NCI-H1417 treated with DMSO at 0.1 percent for 48 hours (cell line): ENCODE data around the gene PKNOX2.

Experiments used
- DNase-seq: peaks from one replicate; lab custom pipeline; 2025; lab: John Stamatoyannopoulos, UW

PKNOX2 gene

DNA sequence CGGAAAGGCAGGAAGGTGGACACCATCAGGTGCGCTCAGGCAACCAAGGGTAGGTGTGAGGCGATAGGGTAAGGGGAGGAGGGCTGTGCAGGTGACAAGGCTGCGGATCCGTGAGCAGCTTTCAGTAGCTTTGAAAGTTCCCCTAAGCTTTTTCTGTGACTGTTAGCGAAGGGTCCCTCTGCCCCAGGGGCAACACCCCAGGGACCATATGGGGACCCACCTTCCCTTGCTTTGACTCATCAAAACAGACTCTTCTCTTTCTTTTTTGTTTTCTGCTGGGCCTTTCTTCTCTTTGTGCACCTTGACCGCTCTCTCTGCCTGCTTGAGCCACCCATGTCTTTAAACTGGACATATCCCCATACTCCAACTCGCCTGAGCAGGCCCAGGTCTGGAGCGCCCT, 194.6 kb downstream of the PKNOX2 start:
- no peak for DNase-seq

DNA sequence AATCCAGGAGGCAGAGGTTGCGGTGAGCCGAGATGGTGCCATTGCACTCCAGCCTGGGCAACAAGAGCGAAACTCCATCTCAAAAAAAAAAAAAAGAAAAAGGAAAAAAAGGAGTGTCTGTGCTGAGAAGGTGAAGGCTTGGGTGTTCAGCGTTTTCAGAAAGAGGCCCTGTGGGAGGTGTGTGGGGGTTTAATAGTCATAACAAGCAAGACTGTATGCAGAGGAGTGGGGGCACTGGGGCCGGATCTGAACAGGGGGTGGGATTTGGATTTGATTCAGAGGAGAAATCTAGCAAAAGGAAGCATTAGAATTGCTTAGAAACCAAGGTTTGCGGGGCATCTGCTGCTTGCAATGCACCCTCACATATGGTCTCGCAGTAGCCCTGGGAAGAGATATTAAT, 195.5 kb downstream of the PKNOX2 start:
- no peak for DNase-seq

DNA sequence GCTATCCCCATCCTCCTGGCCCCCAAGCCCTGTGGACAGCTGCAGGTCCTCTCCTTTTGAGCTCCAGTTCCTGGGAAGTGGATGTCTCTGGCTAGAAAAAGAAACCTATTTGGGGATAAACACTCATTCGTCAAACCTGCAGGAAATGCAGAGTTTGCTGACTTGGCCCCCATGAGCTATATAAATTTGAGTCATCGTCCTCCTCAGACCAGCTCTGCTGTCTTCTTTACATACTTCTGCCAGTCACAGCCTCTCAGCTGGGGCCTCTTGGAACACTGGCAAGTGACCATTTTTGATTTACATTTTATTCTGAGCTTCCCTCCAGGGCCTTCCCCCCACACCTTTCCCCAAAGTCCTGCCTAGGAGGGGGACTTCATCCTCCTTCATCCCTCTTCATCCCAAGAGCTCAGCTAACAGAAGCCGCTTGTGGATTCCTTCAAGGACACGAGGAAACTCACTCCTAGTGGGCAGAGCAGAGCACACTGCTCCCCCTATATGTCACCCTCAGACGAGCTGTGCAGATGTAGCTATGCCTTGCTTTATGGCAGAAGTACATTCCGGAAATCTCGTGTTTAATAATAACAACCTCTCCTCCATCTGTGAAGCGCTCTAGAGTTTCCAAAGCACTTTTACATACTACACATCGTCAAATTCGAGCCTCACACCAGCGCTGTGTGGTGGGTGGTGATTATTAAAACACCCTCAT, 199.7 kb downstream of the PKNOX2 start:
- DNase-seq = no peak

DNA sequence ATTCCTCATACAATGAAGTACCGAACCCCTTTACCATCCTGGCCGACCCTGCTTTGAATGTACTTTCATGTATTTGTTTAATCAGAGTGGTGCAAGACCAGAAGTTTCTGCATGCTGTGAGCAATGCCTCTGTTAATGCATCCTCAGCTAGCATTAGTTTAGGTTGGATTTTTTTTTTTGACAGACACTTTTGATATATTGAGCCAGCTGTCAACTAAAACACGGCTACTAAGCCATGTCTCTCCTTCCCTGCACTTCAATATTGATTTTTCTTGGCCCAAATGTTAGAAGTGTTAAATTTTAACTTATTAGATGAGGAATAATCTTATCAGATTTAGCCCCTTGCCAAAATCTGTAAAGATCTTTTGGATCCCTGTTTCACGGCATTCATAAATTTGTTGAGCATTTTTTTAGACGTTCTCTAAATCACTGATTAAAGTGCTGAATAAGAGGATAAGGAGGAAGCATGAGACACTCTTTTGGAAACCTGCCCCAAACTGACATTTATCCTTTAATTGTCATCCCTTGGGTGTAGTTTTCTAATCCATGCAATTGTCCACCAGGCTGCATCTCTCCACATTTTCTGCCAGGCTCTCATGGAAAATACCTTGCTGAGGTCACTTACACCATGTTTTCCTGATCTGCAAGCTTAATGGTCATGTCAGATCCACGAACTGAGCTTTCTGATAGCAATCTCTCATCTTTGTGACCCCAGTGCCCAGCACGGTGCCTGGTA, 200.8 kb downstream of the PKNOX2 start:
- DNase-seq = no peak

DNA sequence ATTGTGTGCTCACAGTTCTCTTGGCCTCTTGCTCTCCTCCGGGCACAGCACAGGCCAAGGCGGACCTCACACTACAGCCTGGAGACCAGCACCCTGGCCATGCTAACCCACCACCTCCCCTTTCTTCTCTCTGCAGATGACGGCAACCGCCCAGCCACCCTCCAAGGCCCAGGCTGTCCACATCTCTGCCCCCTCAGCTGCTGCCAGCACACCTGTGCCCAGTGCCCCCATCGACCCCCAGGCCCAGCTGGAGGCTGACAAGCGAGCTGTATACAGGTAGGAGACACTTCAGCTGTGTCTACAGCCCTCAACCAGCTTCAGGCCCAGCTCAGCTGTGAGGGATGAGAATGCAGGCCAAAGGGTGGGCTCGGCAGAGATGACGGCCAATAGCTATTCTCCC, 203.2 kb downstream of the PKNOX2 start:
- no peak for DNase-seq

DNA sequence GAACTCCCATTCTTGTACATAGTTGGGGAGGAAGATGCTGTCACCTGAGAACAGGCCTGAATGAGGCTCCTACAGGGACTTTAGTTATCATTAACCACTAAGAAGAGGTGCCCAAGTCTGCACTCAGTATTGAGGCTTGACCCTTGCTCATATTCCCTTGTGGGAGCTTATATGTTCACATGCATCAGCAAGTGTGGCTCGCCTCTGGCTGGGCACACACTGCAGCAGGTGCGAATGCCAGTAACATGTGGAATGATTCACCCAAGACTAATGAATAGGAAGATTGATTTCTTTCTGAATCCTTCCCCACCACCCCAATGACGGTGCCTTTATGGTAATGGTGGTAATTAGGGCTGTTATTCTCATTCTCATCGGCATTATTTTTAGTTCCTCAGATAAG, 204.2 kb downstream of the PKNOX2 start:
- DNase-seq = no peak

DNA sequence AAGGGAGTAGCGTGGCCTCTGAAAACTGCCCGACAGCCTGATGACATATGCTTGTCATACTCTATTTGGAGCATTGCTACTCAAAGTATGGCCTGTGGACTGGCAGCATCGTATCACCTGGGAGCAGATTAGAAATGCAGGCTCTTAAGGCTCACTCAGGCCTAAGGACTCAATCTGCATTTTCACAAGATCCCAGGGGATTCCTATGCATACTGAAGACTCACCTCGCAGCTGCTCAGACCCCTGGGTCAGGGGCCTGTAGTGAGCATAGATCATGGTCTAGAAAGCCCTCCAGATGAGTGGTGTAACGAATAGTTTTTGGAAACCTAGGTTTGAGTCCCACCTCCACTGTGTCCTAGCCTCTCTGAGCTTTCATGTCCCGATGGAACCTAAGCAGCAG, 205.3 kb downstream of the PKNOX2 start:
- no peak for DNase-seq

DNA sequence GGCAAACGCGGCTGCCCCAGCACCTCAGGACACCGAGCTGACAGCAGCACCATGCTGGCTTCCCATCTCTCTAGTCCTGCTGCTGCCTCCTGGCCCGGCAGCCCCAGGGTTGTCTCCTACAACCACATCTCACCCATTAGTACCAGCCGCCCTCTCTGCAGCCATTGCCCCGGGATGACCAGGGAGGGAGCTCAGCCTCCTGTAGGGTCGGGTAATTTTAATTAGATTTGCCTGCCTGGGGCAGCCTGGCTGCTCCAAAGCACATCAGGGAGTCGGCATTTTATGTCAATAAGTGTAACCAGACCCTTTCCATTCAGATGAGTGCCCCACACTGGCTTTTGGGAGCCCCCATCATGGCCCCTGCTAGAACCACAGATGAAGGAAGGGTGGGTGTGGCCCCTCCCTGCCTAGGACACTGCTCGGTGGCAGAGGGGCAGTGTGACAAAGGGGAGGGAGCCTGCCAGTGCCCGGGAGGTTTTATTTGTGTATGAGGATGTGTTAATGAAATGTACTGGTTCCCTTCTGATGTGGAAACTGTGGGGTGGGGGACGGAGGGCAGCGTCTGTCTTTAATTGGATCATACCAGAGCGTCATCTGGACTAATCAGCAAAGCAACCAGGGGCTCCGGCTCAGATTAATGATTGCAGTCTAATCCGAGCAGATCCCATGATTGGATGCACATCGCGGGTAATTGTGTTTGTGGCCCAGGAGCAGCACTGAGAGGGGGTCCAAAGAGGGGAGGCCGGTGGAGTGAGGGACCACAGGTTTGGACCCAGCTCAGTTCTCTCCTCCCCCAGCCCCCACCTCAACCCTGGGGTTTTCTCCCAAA, 206.2 kb downstream of the PKNOX2 start:
- no peak for DNase-seq

DNA sequence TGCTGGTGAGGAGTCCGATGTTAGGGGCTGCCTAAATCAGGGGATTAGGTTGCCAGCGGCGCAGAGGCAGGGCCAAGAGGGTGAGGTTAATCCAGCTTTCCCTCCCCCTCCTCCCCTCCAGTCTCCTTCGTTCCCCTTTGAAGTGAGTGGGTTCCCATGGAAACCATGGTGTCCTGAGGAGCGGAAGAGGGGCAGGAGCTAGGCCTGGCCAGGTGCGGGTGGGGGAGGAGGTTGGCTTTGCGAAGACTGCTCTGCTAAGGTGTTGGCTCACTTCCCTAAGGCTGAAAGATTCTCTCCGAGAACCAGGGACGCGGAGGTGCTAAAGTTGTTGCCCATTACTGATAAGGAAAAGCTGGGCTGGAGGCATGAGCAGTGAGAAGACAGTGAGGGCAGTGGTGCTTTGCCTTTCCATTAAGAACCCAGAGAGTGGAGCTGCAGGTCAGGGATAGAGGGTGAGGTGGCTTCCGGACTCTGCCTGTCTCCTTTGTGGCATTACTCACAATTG, 206.9 kb downstream of the PKNOX2 start:
- DNase-seq = peak; percentile 84

DNA sequence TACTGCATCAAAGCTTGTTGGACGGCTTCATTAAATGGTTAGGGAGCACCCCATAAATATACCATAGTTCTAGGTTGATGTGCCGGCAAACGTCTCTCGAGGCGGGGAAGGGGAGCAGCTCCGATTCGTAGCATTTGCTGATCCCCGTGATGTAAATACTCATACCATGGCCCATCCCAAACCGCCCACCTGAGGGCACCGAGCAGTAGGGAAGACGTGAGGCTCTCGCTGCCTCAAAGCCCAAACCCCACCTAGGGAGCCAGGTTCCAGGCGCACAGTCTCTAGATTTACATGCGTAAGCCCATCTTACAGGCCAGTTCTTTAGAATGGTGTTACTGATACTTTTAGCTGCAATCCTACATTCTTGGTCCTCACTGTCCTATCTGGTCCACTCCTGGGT, 207.5 kb downstream of the PKNOX2 start:
- DNase-seq = no peak

DNA sequence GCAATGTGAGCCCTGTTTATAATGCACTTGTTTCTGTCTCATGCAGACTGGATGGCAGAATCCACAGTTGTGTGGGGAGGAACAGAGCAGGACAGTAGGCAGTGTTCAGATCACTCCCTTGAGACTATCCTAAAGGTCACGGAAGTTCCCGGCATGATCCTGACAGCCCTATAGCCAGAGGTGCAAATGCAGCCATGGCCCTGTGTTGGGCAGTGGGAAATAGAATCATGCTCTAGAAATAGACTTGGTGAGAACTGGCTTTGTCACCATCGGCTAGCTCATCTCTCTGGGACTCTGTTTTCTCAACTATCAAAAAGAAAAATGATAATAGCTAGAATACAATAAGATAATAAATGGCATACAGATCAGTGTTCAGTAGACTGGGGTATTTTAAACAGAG, 208.4 kb downstream of the PKNOX2 start:
- DNase-seq = no peak

DNA sequence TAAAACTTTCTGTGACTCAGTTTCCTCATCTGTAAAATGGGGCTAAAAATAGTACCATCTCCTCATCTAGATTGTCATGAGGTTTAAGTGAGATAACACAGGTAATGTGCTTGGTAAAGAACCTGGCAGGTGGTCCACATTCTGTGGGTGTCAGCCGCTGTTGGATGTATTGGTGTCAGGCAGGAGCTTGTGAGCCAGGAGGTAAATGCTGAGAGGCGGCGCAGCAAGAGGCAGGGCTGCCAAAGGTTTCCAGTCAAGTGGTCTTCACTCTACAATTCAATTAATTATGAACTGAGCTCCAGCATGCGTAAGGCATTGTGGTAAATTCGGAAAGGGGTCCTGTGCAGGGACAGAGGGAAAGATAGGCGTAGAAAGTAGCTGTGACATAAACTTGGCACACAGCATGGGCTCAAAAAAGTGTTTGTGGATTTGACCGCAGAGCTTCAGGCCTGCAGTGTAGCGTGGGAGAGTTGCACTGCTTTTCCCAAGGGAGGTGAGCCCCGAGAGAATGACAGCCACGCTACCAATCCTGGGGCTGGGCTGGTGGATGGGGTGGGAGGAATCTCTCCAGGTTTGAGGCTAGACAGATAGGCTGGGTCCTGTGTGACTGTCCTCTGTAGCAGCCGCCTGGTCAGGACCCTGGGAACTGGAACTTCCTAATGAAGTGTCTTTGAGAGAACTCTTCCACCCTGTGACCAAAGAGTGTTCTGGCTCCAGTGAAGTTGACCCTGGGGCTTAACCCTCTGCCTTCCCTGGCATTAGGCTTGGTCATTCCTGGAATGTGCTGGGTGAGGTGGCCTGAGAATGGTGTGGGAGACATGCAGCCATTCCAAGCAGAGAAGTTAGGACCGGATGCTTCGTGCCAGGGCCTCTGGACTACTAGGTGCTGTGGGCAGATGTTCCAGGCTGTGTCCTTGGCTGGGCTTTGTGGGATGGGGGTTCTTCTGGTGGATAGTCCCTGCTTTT, 209.2 kb downstream of the PKNOX2 start:
- no peak for DNase-seq

DNA sequence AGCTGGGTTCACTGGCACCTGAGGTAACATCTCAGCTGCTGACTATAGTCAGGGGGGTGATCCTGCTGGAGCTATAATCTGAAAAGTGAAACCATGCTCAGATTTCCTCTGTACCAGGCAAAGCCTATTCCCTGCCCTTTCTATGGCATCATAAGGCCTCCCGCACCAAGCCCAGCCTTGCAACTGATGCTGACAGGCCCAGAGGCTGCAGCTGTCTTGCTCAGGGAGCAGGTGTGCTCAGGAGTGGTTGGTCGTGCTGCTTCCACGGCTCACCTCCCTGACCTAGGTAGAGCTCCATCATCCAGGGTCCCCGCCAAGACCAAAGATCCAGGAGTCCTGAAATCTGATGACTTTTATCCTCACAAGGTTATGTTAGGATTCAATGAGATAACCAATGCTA, 209.8 kb downstream of the PKNOX2 start:
- no peak for DNase-seq

DNA sequence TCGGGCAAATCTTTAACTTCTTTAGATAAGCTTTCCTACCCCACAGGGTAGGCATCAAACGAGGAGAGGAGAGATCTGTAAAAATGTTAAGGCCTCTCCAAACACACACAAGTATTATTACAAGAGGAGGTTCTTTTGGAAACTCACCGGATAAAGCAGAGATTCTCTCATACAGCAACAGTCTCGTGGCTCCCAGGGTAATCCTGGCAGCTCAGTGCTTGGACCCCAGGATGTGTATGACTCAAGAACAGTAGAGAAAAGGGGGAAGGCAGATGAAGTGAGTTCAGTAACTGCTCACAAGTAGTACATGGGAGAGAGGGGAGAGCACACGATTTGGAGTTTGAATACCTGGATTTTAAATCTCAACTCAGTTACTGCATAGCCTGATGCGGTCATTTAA, 210.6 kb downstream of the PKNOX2 start:
- DNase-seq = no peak

DNA sequence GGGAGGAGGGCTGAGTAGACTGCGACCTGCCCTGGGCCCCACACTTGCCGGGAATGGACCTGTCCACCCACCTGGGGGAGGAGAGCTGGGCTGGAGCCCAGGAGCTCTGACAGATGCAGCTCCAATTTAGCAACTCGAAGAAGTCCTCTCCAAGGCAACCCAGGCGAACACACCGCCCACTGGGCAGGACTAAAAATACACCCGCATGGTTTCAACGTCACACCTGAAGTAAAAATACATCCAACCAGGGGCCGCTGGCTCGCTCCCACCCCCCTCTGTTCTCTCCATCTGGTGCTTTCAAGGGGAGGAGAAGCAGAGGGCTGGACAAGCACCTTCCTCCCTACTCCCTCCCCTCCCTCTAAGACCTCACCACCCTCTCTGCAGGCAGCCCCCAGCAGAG, 211.6 kb downstream of the PKNOX2 start:
- DNase-seq = peak; percentile 73

DNA sequence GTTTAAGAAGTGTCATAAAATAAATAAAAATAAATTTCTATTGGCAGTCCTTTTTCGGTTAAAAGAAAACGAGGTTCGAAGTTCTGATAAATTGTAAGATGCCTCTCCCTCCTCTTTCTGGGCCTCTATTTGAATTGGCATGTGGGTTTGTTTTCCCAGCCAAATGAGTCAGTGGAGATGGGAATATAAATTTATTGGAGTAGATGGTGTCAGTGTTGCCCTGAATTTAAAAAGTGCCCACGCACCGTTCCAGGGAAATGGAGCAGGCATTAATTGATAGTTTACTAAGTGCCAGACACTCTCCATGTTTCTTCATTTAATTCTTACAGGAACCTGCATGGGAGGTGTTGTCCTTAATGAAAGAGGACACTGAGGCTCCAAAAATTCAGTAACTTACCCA, 212.3 kb downstream of the PKNOX2 start:
- no peak for DNase-seq

DNA sequence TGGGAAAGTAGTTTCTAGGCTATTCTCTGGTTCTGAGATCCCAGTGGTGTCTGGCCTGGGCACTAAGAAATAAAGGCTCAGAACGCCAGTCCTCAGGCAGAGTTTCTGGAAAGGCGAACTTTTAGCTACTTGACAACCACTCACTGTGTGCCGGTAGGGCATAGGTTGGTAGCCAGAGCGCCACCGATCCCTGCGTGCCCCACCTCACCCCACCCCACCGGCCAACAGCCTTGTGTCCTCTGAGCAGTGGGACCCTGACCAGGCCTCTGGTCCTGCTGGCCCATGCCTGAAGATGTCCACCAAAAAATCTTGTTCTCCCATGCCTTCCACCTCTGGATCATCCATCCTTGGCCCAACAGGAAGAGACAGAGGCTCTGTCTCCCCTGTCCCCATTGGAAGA, 213.5 kb downstream of the PKNOX2 start:
- no peak for DNase-seq

DNA sequence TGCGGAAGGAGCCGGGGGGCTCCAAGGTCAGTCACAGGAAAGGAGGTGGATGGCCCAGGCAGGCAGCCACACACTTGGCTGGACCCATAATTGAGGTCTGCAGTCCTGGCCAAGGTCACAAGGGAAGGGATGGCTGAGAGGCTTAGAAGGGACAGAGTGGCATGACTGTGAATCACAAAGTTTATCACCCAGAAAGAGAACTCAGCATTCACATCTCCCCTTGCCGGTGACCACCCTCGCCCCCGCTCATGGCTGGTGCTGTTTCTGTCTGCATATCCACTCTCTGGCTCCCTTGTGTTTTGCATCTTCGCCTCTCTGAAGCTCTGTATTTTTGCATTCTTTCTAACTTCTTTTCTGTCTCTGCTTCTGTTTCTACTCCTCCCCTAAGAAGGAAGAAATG, 214.0 kb downstream of the PKNOX2 start:
- no peak for DNase-seq

DNA sequence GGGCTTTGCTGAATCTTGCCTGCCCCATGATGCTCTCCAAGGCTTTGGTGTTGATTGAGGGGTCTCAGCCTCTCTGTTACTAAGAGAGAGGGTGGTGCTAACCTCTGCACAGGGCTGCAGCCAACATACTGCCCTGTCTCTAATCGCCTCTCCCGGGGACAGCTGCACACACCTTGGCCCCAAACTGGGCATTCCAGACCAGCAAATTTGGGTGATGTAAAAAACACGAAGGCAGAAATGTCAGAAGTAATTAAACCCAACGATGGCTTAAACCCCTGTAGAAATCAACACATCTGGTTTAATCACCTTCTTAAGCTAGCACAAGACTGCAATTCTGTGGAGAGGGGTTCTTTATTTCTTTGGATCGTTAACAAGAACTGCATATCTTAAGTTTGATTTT, 215.0 kb downstream of the PKNOX2 start:
- DNase-seq = no peak

DNA sequence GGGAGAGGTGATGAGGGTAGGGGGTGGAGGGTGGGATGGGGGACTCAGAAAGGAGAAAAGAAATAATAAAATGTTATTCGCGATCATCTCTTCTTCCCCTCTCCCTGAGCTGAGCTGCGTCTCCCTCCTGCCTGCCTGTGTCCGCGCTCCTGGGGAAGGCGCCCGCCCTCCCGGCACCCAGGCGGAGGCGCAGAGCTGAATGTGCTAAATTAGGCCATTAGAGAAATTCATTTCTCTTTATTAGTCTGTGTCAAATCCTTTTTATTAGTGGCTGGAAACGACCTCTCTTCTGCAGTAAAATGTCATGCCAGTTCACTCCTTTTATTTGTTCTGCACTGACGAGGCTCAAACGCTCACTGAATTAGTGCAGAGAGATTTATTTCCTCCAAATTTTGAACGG, 215.4 kb downstream of the PKNOX2 start:
- no peak for DNase-seq

DNA sequence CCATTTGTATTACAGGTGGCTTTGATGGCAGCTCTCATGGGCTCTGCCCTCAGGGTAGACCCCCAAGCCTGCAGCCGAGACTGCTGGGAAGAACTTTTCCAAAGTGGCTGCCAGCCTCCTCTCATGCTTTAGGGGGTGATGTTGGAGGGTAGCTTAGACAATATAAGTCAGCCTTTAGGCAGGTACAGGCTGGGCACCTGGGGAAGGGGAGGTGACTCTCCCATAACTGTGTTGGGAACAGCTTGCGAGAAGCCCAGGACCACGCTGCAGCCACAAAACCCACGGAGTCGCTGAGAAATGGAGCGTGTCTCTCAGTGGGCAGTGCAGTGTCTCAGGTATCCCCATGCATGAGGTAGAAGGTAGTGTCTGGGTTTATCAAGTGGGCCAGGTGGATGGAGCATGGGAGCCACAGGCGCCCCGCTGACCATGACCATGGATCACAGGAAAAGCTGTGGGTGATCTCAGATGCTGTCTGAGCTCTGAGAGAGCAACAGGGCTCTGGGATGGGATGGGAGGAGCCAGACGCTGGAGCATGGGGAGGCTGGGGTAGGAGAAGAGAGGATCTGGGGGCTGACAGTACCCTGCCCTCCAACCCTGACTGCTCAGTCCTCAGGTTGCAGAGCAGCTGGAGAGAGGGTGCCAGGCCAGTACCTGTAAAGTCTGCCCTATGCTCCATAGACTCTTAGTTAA, 216.3 kb downstream of the PKNOX2 start:
- DNase-seq = no peak
